ENCODE results near the gene BCLAF1.

Gene BCLAF1

GRCh38 chr6:136213853-136214252 lies 75.8 kb downstream of the BCLAF1 start:
- Histone ChIP-seq H3K36me3 (ENCODE audit: insufficient read depth, low read length) (no peaks in the 10 kb centered on the region), H3K9me3 (ENCODE audit: insufficient read depth, low read length, severe bottlenecking) (no peaks in the 10 kb centered on the region), H2AFZ (ENCODE audit: low read depth, low read length) (no peak overlapping the region), H3K9ac (ENCODE audit: low read depth, low read length) (no peak overlapping the region), H3K27me3 (ENCODE audit: insufficient read depth, low read length, poor library complexity) (no peaks in the 10 kb centered on the region), H3K79me2 (ENCODE audit: insufficient read depth, low read length) (no peaks in the 10 kb centered on the region), H3K4me3 (ENCODE audit: low read depth in 1 of 2, low read length in 2 of 2) (no peak overlapping the region), H3K27ac (ENCODE audit: low read length) (no peak overlapping the region), H4K20me1 (ENCODE audit: insufficient read depth, low read length) (no peaks in the 10 kb centered on the region), H3K4me2 (ENCODE audit: insufficient read depth, low read length) (no peak overlapping the region), H3K4me1 (ENCODE audit: insufficient read depth, low read length) (no peaks in the 10 kb centered on the region)
- no peak for DNase-seq
- no peak for ATAC-seq (ENCODE audit: insufficient read depth, low read depth)
- no peak for TF ChIP-seq CTCF (IDR thresholded peaks at IDR 0.05; ENCODE audit: borderline replicate concordance, extremely low read depth, low read length, poor library complexity, severe bottlenecking)
- no peak for TF ChIP-seq EZH2 (IDR thresholded peaks at IDR 0.05; ENCODE audit: borderline replicate concordance, low read depth, low read length, severe bottlenecking)

GRCh38 chr6:136213012-136213539 lies 76.6 kb downstream of the BCLAF1 start:
- DNase-seq (no peak), ATAC-seq (ENCODE audit: insufficient read depth, low read depth) (no peak)
- H3K27me3 ChIP-seq (ENCODE audit: insufficient read depth, low read length, poor library complexity): no peaks in the 10 kb centered on the region
- no peak overlapping the region for H3K4me3 ChIP-seq (ENCODE audit: low read depth in 1 of 2, low read length in 2 of 2)
- H3K79me2 ChIP-seq (ENCODE audit: insufficient read depth, low read length): no peaks in the 10 kb centered on the region
- H3K4me2 ChIP-seq (ENCODE audit: insufficient read depth, low read length): no peak overlapping the region
- no peaks in the 10 kb centered on the region for H3K9me3 ChIP-seq (ENCODE audit: insufficient read depth, low read length, severe bottlenecking)
- no peak overlapping the region for H3K9ac ChIP-seq (ENCODE audit: low read depth, low read length)
- H3K36me3 ChIP-seq (ENCODE audit: insufficient read depth, low read length): no peaks in the 10 kb centered on the region
- no peak overlapping the region for H3K27ac ChIP-seq (ENCODE audit: low read length)
- no peaks in the 10 kb centered on the region for H3K4me1 ChIP-seq (ENCODE audit: insufficient read depth, low read length)
- no peak overlapping the region for H2AFZ ChIP-seq (ENCODE audit: low read depth, low read length)
- TF ChIP-seq EZH2 (IDR thresholded peaks at IDR 0.05; ENCODE audit: borderline replicate concordance, low read depth, low read length, severe bottlenecking) (no peak), CTCF (IDR thresholded peaks at IDR 0.05; ENCODE audit: borderline replicate concordance, extremely low read depth, low read length, poor library complexity, severe bottlenecking) (no peak)
- no peaks in the 10 kb centered on the region for H4K20me1 ChIP-seq (ENCODE audit: insufficient read depth, low read length)

GRCh38 chr6:136212608-136213007 lies 77.0 kb downstream of the BCLAF1 start:
- no peak overlapping the region for H2AFZ ChIP-seq (ENCODE audit: low read depth, low read length)
- no peaks in the 10 kb centered on the region for H3K36me3 ChIP-seq (ENCODE audit: insufficient read depth, low read length)
- ATAC-seq (ENCODE audit: insufficient read depth, low read depth): no peak

More at GRCh38 chr6:136212608-136213007, 77.0 kb downstream of the BCLAF1 start:
- Histone ChIP-seq H3K4me1 (ENCODE audit: insufficient read depth, low read length) (no peaks in the 10 kb centered on the region), H3K9ac (ENCODE audit: low read depth, low read length) (no peak overlapping the region), H3K4me3 (ENCODE audit: low read depth in 1 of 2, low read length in 2 of 2) (no peak overlapping the region), H3K4me2 (ENCODE audit: insufficient read depth, low read length) (no peak overlapping the region), H4K20me1 (ENCODE audit: insufficient read depth, low read length) (no peaks in the 10 kb centered on the region), H3K27me3 (ENCODE audit: insufficient read depth, low read length, poor library complexity) (no peaks in the 10 kb centered on the region), H3K9me3 (ENCODE audit: insufficient read depth, low read length, severe bottlenecking) (no peaks in the 10 kb centered on the region), H3K79me2 (ENCODE audit: insufficient read depth, low read length) (no peaks in the 10 kb centered on the region), H3K27ac (ENCODE audit: low read length) (no peak overlapping the region)
- DNase-seq: no peak
- TF ChIP-seq EZH2 (IDR thresholded peaks at IDR 0.05; ENCODE audit: borderline replicate concordance, low read depth, low read length, severe bottlenecking) (no peak), CTCF (IDR thresholded peaks at IDR 0.05; ENCODE audit: borderline replicate concordance, extremely low read depth, low read length, poor library complexity, severe bottlenecking) (no peak)

All from DND-41 (cell line).